ENCODE data around the gene CDK19.

DNA sequence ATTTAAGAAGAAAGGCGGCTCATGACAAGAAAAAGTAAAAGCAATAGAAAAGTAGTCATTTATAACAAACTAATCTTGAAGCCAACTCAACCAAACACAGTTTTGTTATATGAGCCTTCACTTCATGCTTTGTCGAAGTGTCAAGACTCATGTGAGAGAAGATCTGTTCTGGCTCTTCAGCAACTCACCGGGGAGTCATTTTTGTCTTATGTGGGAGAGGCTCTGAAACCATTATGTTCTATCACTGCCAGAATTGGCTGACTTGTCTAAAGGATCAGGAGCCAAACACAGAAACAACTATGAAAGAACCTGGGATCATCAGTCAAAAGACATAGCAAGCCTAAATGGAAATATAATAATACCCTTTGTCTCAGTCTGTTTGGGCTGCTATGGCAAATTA lies 105.2 kb downstream of the CDK19 start:
- TF ChIP-seq, protein P1, sequence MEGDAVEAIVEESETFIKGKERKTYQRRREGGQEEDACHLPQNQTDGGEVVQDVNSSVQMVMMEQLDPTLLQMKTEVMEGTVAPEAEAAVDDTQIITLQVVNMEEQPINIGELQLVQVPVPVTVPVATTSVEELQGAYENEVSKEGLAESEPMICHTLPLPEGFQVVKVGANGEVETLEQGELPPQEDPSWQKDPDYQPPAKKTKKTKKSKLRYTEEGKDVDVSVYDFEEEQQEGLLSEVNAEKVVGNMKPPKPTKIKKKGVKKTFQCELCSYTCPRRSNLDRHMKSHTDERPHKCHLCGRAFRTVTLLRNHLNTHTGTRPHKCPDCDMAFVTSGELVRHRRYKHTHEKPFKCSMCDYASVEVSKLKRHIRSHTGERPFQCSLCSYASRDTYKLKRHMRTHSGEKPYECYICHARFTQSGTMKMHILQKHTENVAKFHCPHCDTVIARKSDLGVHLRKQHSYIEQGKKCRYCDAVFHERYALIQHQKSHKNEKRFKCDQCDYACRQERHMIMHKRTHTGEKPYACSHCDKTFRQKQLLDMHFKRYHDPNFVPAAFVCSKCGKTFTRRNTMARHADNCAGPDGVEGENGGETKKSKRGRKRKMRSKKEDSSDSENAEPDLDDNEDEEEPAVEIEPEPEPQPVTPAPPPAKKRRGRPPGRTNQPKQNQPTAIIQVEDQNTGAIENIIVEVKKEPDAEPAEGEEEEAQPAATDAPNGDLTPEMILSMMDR (IDR thresholded peaks at IDR 0.05) = no peak
- no peak for TF ChIP-seq POLR2A (IDR thresholded peaks at IDR 0.05)

Measured in adrenal gland (tissue), 5 donors.